ENCODE data around the gene TRIM14. TPM values are rescaled to one million over a fixed set of nuclear protein-coding genes. Genes with fewer than 3 reads are reported as not detected.

Gene TRIM14
- total RNA-seq, 1 experiment from 2014 or later, result 11.9 TPM

- Mint-ChIP-seq H3K4me1 (peaks cover 8% of the 10 kb centered on the region; the same call in 1 of the 2 replicates), H3K4me3 (no peak overlapping the region), H3K27me3 (ENCODE audit: low read depth) (no peaks in the 10 kb centered on the region), H3K9me3 (no peaks in the 10 kb centered on the region), H3K27ac (peak overlapping the region; percentile 36), H3K36me3 (peaks cover 31% of the 10 kb centered on the region)
- DNase-seq (ENCODE audit: low spot score) (no peak), ATAC-seq (no peak)
- ChIA-PET CTCF (interaction anchor here (1.6 kb wide), 1 partner anchor 66 kb away, joined by 3 read pairs; no protein-coding TSS in a partner anchor), POLR2A (no interaction called here)
- TF ChIP-seq FOXJ3 (CRISPR knock-in tag; IDR thresholded peaks at IDR 0.05; ENCODE audit: borderline replicate concordance), result no peak
- TF ChIP-seq SMAD3 (CRISPR knock-in tag; IDR thresholded peaks at IDR 0.05; ENCODE audit: borderline replicate concordance), result no peak
- 0 out of 2 replicates have a peak, but pooled peaks have one; percentile 23 for TF ChIP-seq GABPB1 (CRISPR knock-in tag; IDR thresholded peaks at IDR 0.05)
- no peak for TF ChIP-seq ZNF121 (CRISPR knock-in tag; IDR thresholded peaks at IDR 0.05)
These were observed 39.2 kb upstream of the TRIM14 start for GRCh38 chr9:98158071-98158831.

DNA sequence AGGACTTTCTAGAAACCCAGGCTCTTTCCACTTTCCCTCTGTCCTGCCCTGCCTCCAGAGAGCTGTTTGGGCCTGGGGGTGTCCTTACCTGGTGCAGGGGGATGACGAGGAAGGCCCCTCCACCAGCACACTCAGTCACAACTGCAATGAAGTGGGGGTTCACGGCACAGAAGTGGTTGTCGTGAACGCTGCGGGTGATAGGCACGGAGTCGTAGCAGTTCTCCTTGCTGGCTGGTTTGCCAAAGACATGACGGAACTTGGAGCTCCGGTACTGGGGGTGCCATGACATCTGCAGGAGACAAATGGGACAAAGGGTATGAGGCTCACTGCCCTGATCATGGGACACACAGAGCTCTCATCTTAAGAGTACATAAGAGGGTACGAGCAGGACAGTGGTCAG lies 38.4 kb upstream of the TRIM14 start:
- ChIA-PET CTCF (interaction anchor here (1.6 kb wide), 1 partner anchor 65 kb away, joined by 3 read pairs; no protein-coding TSS in a partner anchor), POLR2A (no interaction called here)
- Mint-ChIP-seq H3K27ac (no peak overlapping the region), H3K36me3 (peaks cover 35% of the 10 kb centered on the region), H3K4me3 (no peak overlapping the region), H3K4me1 (peaks cover 5% of the 10 kb centered on the region; the same call in 1 of the 2 replicates), H3K27me3 (ENCODE audit: low read depth) (no peaks in the 10 kb centered on the region), H3K9me3 (no peaks in the 10 kb centered on the region)
- ATAC-seq, result no peak
- DNase-seq (ENCODE audit: low spot score), result no peak
- TF ChIP-seq ZNF396 (CRISPR knock-in tag; IDR thresholded peaks at IDR 0.05; ENCODE audit: borderline replicate concordance) (no peak), KAT7 (CRISPR knock-in tag; IDR thresholded peaks at IDR 0.05; ENCODE audit: borderline replicate concordance) (no peak), IRF2 (CRISPR knock-in tag; IDR thresholded peaks at IDR 0.05; ENCODE audit: borderline replicate concordance, low read depth) (no peak), HMGA2 (CRISPR knock-in tag; IDR thresholded peaks at IDR 0.05) (no peak), ZNF416 (CRISPR knock-in tag; IDR thresholded peaks at IDR 0.05) (no peak), FOXJ3 (CRISPR knock-in tag; IDR thresholded peaks at IDR 0.05; ENCODE audit: borderline replicate concordance) (no peak), CTCF (IDR thresholded peaks at IDR 0.05) (no peak), SMAD4 (CRISPR knock-in tag; IDR thresholded peaks at IDR 0.05) (no peak), E2F1 (CRISPR knock-in tag; IDR thresholded peaks at IDR 0.05) (no peak), AR (CRISPR knock-in tag; IDR thresholded peaks at IDR 0.05) (no peak), TCF7 (CRISPR knock-in tag; IDR thresholded peaks at IDR 0.05; ENCODE audit: low read depth) (no peak), TEAD1 (CRISPR knock-in tag; IDR thresholded peaks at IDR 0.05) (no peak), NFE2L1 (CRISPR knock-in tag; IDR thresholded peaks at IDR 0.05) (no peak)
- TF ChIP-seq, protein P1, sequence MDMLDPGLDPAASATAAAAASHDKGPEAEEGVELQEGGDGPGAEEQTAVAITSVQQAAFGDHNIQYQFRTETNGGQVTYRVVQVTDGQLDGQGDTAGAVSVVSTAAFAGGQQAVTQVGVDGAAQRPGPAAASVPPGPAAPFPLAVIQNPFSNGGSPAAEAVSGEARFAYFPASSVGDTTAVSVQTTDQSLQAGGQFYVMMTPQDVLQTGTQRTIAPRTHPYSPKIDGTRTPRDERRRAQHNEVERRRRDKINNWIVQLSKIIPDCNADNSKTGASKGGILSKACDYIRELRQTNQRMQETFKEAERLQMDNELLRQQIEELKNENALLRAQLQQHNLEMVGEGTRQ (CRISPR knock-in tag; IDR thresholded peaks at IDR 0.05), result no peak
- TF ChIP-seq, protein P2, sequence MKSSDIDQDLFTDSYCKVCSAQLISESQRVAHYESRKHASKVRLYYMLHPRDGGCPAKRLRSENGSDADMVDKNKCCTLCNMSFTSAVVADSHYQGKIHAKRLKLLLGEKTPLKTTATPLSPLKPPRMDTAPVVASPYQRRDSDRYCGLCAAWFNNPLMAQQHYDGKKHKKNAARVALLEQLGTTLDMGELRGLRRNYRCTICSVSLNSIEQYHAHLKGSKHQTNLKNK (CRISPR knock-in tag; IDR thresholded peaks at IDR 0.05), result no peak
- TF ChIP-seq, protein P3, sequence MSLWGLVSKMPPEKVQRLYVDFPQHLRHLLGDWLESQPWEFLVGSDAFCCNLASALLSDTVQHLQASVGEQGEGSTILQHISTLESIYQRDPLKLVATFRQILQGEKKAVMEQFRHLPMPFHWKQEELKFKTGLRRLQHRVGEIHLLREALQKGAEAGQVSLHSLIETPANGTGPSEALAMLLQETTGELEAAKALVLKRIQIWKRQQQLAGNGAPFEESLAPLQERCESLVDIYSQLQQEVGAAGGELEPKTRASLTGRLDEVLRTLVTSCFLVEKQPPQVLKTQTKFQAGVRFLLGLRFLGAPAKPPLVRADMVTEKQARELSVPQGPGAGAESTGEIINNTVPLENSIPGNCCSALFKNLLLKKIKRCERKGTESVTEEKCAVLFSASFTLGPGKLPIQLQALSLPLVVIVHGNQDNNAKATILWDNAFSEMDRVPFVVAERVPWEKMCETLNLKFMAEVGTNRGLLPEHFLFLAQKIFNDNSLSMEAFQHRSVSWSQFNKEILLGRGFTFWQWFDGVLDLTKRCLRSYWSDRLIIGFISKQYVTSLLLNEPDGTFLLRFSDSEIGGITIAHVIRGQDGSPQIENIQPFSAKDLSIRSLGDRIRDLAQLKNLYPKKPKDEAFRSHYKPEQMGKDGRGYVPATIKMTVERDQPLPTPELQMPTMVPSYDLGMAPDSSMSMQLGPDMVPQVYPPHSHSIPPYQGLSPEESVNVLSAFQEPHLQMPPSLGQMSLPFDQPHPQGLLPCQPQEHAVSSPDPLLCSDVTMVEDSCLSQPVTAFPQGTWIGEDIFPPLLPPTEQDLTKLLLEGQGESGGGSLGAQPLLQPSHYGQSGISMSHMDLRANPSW (CRISPR knock-in tag; conservative IDR thresholded peaks at IDR 0.05; ENCODE audit: low read depth), result no peak

Data from WTC11 (cell line).